Subcutaneous abdominal adipose tissue (tissue), 5 donors: ENCODE results near the gene CHID1.

Experiments
- H3K27ac ChIP-seq: one replicate; pipeline ENCODE4 v1.7.0; 2013; ENCODE audit warnings: low read depth, mild to moderate bottlenecking, inconsistent platforms, low read length, moderate library complexity
- H3K27me3 ChIP-seq, 5 donors: one replicate each; pipeline ENCODE4 v1.7.0; 2013; ENCODE audit warnings: low read length in 5 of 5, inconsistent platforms in 1 of 5; ENCODE audit not compliant: control insufficient read depth in 5 of 5, insufficient read depth in 4 of 5
- H3K36me3 ChIP-seq, 5 donors: one replicate each; pipeline ENCODE4 v1.7.0; 2013; ENCODE audit warnings: low read length in 5 of 5; ENCODE audit not compliant: control insufficient read depth in 5 of 5, insufficient read depth in 5 of 5
- H3K4me1 ChIP-seq, 5 donors: one replicate each; pipeline ENCODE4 v1.7.0; 2013; ENCODE audit warnings: low read length in 5 of 5, mild to moderate bottlenecking in 3 of 5, moderate library complexity in 1 of 5; ENCODE audit not compliant: control insufficient read depth in 5 of 5, insufficient read depth in 5 of 5
- H3K4me3 ChIP-seq, 5 donors: one replicate each; pipeline ENCODE4 v1.7.0; 2013; ENCODE audit warnings: low read length in 5 of 5, low read depth in 1 of 5
- H3K9ac ChIP-seq, 5 donors: one replicate each; pipeline ENCODE4 v1.7.0; 2013; ENCODE audit warnings: low read length in 5 of 5, mild to moderate bottlenecking in 4 of 5, moderate library complexity in 3 of 5
- H3K9me3 ChIP-seq, 5 donors: one replicate each; pipeline ENCODE4 v1.7.0; 2013; ENCODE audit warnings: low read length in 5 of 5; ENCODE audit not compliant: control insufficient read depth in 5 of 5
- donor health status: healthy.
- donor health status: healthy.
- donor health status: healthy.
- donor health status: healthy.
- donor health status: healthy.

Gene CHID1

DNA sequence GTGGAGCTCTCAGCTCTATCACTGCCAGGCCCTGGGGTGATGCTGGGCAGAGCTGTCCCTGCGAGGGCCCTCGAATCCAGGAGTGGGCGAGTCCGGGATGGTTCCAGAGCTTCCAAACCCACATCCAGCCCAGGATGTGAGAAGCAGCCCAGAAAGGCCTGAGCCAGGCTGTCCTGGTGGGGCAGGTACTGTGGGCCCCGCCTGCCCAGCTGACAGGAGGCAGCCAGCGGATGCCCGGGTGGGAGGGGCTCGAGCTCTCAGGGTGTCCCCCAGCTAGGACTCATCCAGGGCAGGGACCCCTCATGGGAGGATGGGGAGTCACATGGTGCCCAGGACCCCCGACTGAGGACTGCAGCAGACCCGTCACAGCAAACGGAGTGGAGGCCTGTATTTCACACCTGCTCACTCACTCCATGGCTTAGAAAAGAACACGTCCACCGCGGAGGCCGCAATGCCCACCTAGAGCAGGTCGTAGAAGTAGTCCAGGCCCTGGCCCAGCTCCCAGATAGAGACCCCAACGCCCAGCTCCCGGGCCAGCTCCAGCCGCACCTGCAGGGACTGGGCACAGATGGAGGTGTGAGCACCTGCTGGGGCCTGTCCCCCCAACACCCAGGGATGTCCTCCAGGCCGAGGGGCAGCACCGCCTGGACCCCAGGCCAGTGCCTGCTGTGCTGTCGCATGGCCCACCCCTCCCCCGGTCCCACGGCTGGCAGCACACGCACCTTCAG is 41.0 kb downstream of the CHID1 start:
- Histone ChIP-seq H3K27ac (no peak overlapping the region), H3K27me3 (no peaks in the 10 kb centered on the region), H3K9ac (no peak overlapping the region), H3K36me3 (peaks cover 0 to 56% (median 38%) of the 10 kb centered on the region in 5 donors), H3K4me3 (no peak overlapping the region), H3K9me3 (no peaks in the 10 kb centered on the region), H3K4me1 (peaks cover 0 to 1% (median 0%) of the 10 kb centered on the region in 5 donors)

DNA sequence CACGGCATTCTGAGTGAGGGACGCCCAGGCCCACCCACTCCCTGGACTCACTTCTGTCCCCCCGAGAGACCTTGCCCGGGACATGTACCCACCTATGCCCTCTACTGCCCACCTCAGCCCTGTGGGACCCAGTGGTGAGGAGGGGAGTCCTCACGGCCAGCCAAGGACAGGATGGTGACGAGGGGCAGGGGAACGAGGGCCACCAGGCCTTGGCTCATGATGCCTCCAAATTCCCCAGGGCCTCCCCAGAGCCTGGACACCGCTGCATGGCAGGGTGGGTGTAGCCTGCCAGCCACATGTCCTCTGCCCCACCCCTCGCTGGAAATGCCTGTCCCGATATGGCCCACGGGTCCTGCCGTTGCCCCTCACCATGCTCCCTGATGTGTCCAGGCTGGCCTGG is 41.8 kb downstream of the CHID1 start:
- H3K4me1 ChIP-seq, result no peaks in the 10 kb centered on the region
- H3K27ac ChIP-seq, result no peak overlapping the region
- H3K36me3 ChIP-seq, result peaks cover 0 to 59% (median 43%) of the 10 kb centered on the region in 5 donors
- no peak overlapping the region for H3K4me3 ChIP-seq
- H3K9me3 ChIP-seq, result no peaks in the 10 kb centered on the region
- no peaks in the 10 kb centered on the region for H3K27me3 ChIP-seq
- no peak overlapping the region for H3K9ac ChIP-seq

DNA sequence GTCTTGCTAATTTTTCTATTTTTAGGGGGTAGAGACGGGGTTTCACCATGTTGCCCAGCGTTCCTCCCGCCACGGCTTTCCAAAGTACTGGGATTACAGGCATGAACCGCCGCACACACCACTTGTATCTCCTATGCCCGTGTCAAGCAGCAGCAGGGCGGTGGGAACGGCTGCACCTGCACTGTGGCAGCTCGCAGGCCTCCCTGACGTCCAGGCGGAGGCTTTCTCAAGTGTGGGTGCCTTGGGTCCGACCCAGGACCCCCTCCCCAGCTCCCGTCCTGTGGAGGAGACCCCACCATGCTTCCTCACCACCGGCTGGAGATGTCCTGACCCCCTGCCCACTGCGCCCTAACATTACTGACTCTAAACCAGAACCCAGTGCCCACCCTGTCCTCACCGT is 42.2 kb downstream of the CHID1 start:
- no peak overlapping the region for H3K27ac ChIP-seq
- H3K27me3 ChIP-seq, result no peaks in the 10 kb centered on the region
- H3K9ac ChIP-seq, result no peak overlapping the region
- H3K4me3 ChIP-seq, result no peak overlapping the region
- H3K9me3 ChIP-seq, result no peaks in the 10 kb centered on the region
- no peaks in the 10 kb centered on the region for H3K4me1 ChIP-seq
- H3K36me3 ChIP-seq, result peaks cover 0 to 63% (median 47%) of the 10 kb centered on the region in 5 donors

DNA sequence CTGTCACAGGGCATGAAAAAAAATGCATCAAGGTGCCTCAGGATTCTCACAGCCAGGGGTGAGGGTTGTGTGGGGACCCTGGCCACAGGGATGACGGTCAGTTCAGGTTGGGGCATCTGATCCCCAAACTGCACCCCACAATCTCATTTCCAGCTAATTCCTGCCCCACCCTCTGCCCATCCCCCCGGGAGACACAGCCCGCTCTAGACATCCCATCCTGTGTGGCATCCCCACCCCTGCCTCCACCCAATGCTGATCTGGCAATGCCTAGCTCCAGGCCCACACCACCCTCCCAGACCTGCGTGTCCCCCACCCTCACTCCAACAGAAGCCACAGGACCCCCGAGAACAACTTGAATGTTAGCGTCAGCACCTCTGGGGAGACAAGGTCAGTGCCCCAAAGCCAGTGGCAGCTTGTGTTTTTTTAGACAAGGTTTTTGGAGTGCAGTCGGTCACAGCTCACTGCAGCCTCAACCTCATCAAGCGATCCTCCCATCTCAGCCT is 42.7 kb downstream of the CHID1 start:
- Histone ChIP-seq H3K9me3 (no peaks in the 10 kb centered on the region), H3K27me3 (no peaks in the 10 kb centered on the region), H3K9ac (no peak overlapping the region), H3K4me1 (no peaks in the 10 kb centered on the region), H3K4me3 (no peak overlapping the region), H3K27ac (no peak overlapping the region), H3K36me3 (peaks cover 0 to 68% (median 51%) of the 10 kb centered on the region in 5 donors)

DNA sequence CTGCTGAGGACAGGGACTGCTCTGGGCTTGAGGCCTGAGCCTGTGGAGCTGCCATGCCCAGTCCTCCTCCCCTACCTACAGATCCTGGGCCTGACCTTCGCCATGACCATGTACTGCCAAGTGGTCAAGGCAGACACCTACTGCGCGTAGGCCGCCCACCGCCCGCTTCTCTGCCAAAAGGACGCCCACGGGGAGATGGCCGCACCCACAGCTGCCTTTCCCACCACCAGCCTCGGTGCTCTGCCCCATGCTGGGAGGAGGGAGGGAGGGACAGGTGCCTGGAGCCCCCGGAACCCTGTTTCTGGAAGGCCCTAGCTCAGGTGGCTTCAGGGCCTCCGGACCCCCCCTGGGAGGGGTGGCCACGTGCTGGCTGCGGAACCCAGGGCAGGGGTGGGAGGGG is 44.1 kb downstream of the CHID1 start:
- Histone ChIP-seq H3K4me3 (no peak overlapping the region), H3K27me3 (no peaks in the 10 kb centered on the region), H3K27ac (no peak overlapping the region), H3K36me3 (peaks cover 0 to 78% (median 58%) of the 10 kb centered on the region in 5 donors), H3K4me1 (peaks cover 0 to 6% (median 4%) of the 10 kb centered on the region in 5 donors), H3K9me3 (no peaks in the 10 kb centered on the region), H3K9ac (no peak overlapping the region)

DNA sequence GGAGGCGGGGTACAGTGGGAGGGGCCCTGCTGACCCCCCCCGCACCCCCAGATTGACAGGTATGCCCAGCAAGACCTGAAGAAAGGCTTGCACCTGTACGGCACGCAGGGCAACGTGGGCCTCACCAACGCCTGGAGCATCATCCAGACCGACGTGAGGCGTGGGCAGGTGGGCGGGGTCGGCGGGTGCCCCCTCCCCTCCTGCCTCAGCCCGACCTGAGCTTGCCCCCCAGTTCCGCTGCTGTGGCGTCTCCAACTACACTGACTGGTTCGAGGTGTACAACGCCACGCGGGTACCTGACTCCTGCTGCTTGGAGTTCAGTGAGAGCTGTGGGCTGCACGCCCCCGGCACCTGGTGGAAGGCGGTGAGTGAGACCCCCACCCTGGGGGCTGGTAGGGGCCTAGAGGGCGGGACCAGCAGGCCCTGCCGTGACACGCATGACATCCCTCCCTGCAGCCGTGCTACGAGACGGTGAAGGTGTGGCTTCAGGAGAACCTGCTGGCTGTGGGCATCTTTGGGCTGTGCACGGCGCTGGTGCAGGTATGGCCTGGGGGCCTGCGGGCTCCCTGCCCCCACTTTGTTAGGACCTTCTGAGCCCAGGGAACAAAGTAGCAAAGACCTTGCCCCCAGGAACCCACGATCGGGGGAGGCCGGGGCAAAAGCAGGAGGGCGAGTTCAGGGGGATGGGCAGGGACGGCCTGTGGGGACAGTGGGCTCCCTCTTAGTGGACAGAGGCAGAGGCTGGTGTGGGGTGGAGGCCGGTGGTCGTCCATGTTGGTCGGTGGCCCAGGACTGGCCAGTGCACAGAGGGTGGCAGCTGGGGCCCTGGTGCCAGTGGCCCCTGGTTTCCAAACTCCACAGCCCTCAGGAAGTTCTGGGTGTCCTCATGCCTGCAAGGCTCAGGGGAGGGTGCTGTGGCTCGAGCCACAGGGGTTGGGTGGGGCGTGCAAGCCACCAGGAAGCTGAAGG is 44.9 kb downstream of the CHID1 start:
- H3K27me3 ChIP-seq, result no peaks in the 10 kb centered on the region
- H3K27ac ChIP-seq, result no peak overlapping the region
- no peaks in the 10 kb centered on the region for H3K9me3 ChIP-seq
- no peak overlapping the region for H3K4me3 ChIP-seq
- peaks cover 0 to 6% (median 4%) of the 10 kb centered on the region in 5 donors for H3K4me1 ChIP-seq
- no peak overlapping the region for H3K9ac ChIP-seq
- peaks cover 0 to 81% (median 58%) of the 10 kb centered on the region in 5 donors for H3K36me3 ChIP-seq

DNA sequence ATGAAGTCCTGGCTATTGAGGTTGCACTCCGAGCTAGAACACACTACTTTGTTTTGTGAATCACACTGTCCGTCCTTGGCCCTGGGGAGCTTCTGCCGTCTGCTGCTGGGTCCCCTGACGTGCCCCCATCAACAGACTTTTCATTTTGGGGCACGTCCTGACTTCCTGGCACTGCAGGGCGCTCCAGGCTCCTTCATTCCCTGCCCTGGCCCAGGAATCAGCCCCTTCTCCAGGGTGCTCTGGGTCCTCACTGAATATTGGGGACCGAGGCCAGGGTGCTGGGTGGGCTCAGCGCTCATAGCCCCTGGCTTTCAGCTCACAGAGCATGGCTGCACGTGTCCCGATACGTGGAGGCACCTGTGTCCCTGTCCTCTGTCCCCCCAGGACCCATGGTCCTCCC is 45.7 kb downstream of the CHID1 start:
- H3K36me3 ChIP-seq, result peaks cover 0 to 81% (median 58%) of the 10 kb centered on the region in 5 donors
- H3K9ac ChIP-seq, result no peak overlapping the region
- H3K27ac ChIP-seq, result no peak overlapping the region
- H3K27me3 ChIP-seq, result no peaks in the 10 kb centered on the region
- no peaks in the 10 kb centered on the region for H3K9me3 ChIP-seq
- H3K4me1 ChIP-seq, result peaks cover 0 to 14% (median 8%) of the 10 kb centered on the region in 5 donors
- H3K4me3 ChIP-seq, result no peak overlapping the region

DNA sequence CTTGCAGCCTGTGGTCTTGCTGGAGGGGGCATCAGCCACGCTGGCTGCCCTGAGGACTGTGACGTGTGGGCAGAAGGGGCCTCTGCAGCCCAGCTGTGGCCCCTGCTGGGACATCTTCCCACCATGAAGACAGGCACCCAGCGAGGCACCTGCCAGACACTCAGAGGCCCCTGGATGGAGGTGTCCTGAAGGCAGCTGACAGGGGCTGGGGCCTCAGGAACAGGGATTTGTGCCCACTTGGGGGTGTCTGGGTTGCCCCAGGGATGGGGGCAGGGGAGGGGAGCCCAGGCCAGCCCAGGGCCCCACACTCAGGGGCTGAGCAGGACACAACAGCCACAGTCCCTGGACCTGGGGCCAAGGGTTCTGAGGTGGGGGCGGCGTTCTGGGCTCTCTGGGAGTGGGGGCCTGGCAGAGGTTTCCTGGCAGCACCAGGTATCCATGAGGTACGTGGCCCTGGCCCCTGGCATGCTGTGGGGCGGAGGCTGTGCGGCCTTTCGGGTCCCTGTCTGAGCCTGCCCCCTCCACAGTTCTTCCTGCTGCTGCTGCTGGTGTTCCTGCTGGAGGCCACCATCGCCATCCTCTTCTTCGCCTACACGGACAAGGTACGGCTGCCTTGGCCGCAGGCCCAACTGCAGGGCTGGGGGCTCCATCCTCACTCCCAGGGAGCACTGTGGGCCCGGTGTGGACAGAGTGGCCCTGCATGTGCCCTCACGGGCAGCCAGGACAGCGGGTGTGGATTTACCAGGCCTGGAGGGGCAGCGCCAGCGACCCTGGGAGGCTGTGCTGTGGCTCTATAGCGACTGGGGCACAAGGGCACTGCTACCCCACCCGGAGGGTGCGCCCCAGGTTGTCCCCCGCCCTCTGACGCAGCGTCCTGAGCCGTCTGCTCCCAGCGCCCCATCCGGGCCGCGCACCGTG is 46.4 kb downstream of the CHID1 start:
- no peak overlapping the region for H3K27ac ChIP-seq
- H3K4me1 ChIP-seq, result peaks cover 3 to 22% (median 15%) of the 10 kb centered on the region in 5 donors
- no peak overlapping the region for H3K9ac ChIP-seq
- peaks cover 0 to 74% (median 58%) of the 10 kb centered on the region in 5 donors for H3K36me3 ChIP-seq
- H3K4me3 ChIP-seq, result no peak overlapping the region
- no peaks in the 10 kb centered on the region for H3K27me3 ChIP-seq
- H3K9me3 ChIP-seq, result no peaks in the 10 kb centered on the region
